Measurements from ENCODE around the gene TSPAN1. TPM values are rescaled to one million over a fixed set of nuclear protein-coding genes. Genes with fewer than 3 reads are reported as not detected.

Gene TSPAN1
- total RNA-seq, 4 donors from 2014 or later = 1.0 to 11.0 (median 1.7) TPM

- WGBS, 2 donors (ENCODE audit: low coverage in 1 of 2) = 1% methylated on average over 18 to 29 of the region's 38 CpGs
- no peak for ATAC-seq
- H3K4me1 ChIP-seq = peaks cover 0 to 72% (median 7%) of the 10 kb centered on the region in 3 donors
Observed at GRCh38 chr1:46131712-46132528, 43.0 kb upstream of the TSPAN1 start.

GRCh38 chr1:46132529-46133180 lies 42.2 kb upstream of the TSPAN1 start, which contains the start of gene PIK3R3:
Gene PIK3R3 (minus strand): TSS chr1:46132629. CDS start chr1:46131952, 677 bp downstream.
- H3K27me3 ChIP-seq = no peaks in the 10 kb centered on the region
- peak within 1 kb of the TSS; percentile 74 to 97 (median 94) for H3K27ac ChIP-seq
- TF ChIP-seq POLR2A (IDR thresholded peaks at IDR 0.05) (peak; percentile 98), POLR2AphosphoS5 (IDR thresholded peaks at IDR 0.05) (peak; percentile 96), EP300 (IDR thresholded peaks at IDR 0.05) (no peak), CTCF (IDR thresholded peaks at IDR 0.05) (peak in 2 of 4 experiments; percentile 29 to 30)
- H3K4me3 ChIP-seq = peak within 1 kb of the TSS; percentile 68 to 94
- H3K9me3 ChIP-seq = no peaks in the 10 kb centered on the region
- 0 to 1% methylated on average over 2 to 28 of the region's 55 CpGs for WGBS, 2 donors (ENCODE audit: low coverage in 1 of 2)
- H3K36me3 ChIP-seq = no peaks in the 10 kb centered on the region
- H3K4me1 ChIP-seq = peaks cover 0 to 76% (median 7%) of the 10 kb centered on the region in 3 donors
- peak; percentile 99 for ATAC-seq

More at GRCh38 chr1:46131712-46132528, 43.0 kb upstream of the TSPAN1 start:
- Histone ChIP-seq H3K27me3 (no peaks in the 10 kb centered on the region), H3K4me3 (peak overlapping the region; percentile 68 to 94), H3K27ac (peak overlapping the region; percentile 67 to 97 (median 94)), H3K9me3 (no peaks in the 10 kb centered on the region), H3K36me3 (no peaks in the 10 kb centered on the region)
- TF ChIP-seq POLR2AphosphoS5 (IDR thresholded peaks at IDR 0.05) = no peak
- TF ChIP-seq EP300 (IDR thresholded peaks at IDR 0.05) = no peak
- TF ChIP-seq POLR2A (IDR thresholded peaks at IDR 0.05) = no peak
- TF ChIP-seq CTCF (IDR thresholded peaks at IDR 0.05) = no peak

- ATAC-seq = peak; percentile 61
- Histone ChIP-seq H3K4me1 (peaks cover 0 to 76% (median 7%) of the 10 kb centered on the region in 3 donors), H3K4me3 (peak overlapping the region; percentile 40 to 68), H3K27ac (peak overlapping the region; percentile 74 to 97 (median 94)), H3K27me3 (no peaks in the 10 kb centered on the region), H3K9me3 (no peaks in the 10 kb centered on the region), H3K36me3 (no peaks in the 10 kb centered on the region)
- 0% methylated on average over 5 to 19 of the region's 22 CpGs for WGBS, 2 donors (ENCODE audit: low coverage in 1 of 2)
- TF ChIP-seq CTCF (IDR thresholded peaks at IDR 0.05) (no peak), POLR2A (IDR thresholded peaks at IDR 0.05) (no peak), POLR2AphosphoS5 (IDR thresholded peaks at IDR 0.05) (no peak), EP300 (IDR thresholded peaks at IDR 0.05) (no peak)
Observed at GRCh38 chr1:46133181-46133658, 41.7 kb upstream of the TSPAN1 start.

GRCh38 chr1:46133781-46134350 lies 41.0 kb upstream of the TSPAN1 start:
- H3K4me3 ChIP-seq = peak overlapping the region; percentile 40 to 68
- H3K9me3 ChIP-seq = no peaks in the 10 kb centered on the region
- H3K36me3 ChIP-seq = no peaks in the 10 kb centered on the region
- no peak for ATAC-seq
- no peaks in the 10 kb centered on the region for H3K27me3 ChIP-seq
- peaks cover 0 to 70% (median 7%) of the 10 kb centered on the region in 3 donors for H3K4me1 ChIP-seq
- H3K27ac ChIP-seq = peak overlapping the region; percentile 74 to 97 (median 94)
- WGBS, 2 donors (ENCODE audit: low coverage in 1 of 2) = 13 to 48% methylated on average over 1 to 3 of the region's 3 CpGs
- TF ChIP-seq EP300 (IDR thresholded peaks at IDR 0.05) = no peak
- no peak for TF ChIP-seq CTCF (IDR thresholded peaks at IDR 0.05)
- TF ChIP-seq POLR2A (IDR thresholded peaks at IDR 0.05) = no peak
- no peak for TF ChIP-seq POLR2AphosphoS5 (IDR thresholded peaks at IDR 0.05)

All from gastroesophageal sphincter (tissue), 4 donors.